Keratinocyte (primary cell): ENCODE data around the gene GRAP. TPM values are rescaled to one million over a fixed set of nuclear protein-coding genes. Genes with fewer than 3 reads are reported as not detected.
"Not testable (repeated sequence)": the region's sequence is repeated elsewhere in the genome, so short reads cannot be mapped to it uniquely, and the experiment has no call there.

Source experiments
- DNase-seq: peaks from one replicate; pipeline ENCODE4 v3.0.0-alpha.2; 2011; ENCODE audit warnings: low read depth, missing footprints, low spot score
- FAIRE-seq: peaks from 2 replicates; lab custom pipeline; 2011; peaks lifted over from hg19 to GRCh38; lab: Jason Lieb, UNC
- H2AFZ ChIP-seq: 2 replicates; pipeline ENCODE4 v1.6.0; 2012; ENCODE audit warnings: low read length, control low read depth, inconsistent platforms; ENCODE audit not compliant: control insufficient read depth
- H3K27ac ChIP-seq: 2 replicates; pipeline ENCODE4 v1.5.1; 2011; ENCODE audit warnings: low read length; ENCODE audit not compliant: control insufficient read depth, insufficient read depth
- H3K27me3 ChIP-seq: 3 replicates; pipeline ENCODE4 v1.6.0; 2011; ENCODE audit warnings: low read length; ENCODE audit not compliant: control insufficient read depth, insufficient read depth; ENCODE audit errors: extremely low read depth
- H3K36me3 ChIP-seq, 2 experiments: 2 replicates in 1 of 2; 3 replicates in 1 of 2; pipeline ENCODE4 v1.5.1; 2011; ENCODE audit warnings: low read length in 2 of 2, mild to moderate bottlenecking in 1 of 2; ENCODE audit not compliant: control insufficient read depth in 2 of 2, insufficient read depth in 2 of 2; ENCODE audit errors: extremely low read depth in 1 of 2
- H3K4me1 ChIP-seq: 3 replicates; pipeline ENCODE4 v1.5.1; 2011; ENCODE audit warnings: low read length; ENCODE audit not compliant: control insufficient read depth, insufficient read depth; ENCODE audit errors: extremely low read depth
- H3K4me2 ChIP-seq: 3 replicates; pipeline ENCODE4 v1.6.0; 2011; ENCODE audit warnings: low read depth, low read length; ENCODE audit not compliant: control insufficient read depth, insufficient read depth; ENCODE audit errors: extremely low read depth
- H3K4me3 ChIP-seq, 3 experiments: fragments of 200-600 bp in 1 of 3; sonication (generic) in 1 of 3; 2 replicates in 2 of 3; 3 replicates in 1 of 3; pipeline ENCODE4 v1.5.1; 2011 to 2016; ENCODE audit warnings: low read length in 3 of 3, mild to moderate bottlenecking in 3 of 3, control low read depth in 2 of 3, inconsistent platforms in 1 of 3, low read depth in 1 of 3, mixed read lengths in 1 of 3, mixed run types in 1 of 3, moderate library complexity in 1 of 3; ENCODE audit not compliant: control insufficient read depth in 2 of 3, insufficient read depth in 2 of 3; ENCODE audit errors: extremely low read depth in 1 of 3
- H3K79me2 ChIP-seq: 2 replicates; pipeline ENCODE4 v1.6.0; 2012; ENCODE audit warnings: low read length; ENCODE audit not compliant: control insufficient read depth, insufficient read depth
- H3K9ac ChIP-seq: 3 replicates; pipeline ENCODE4 v1.6.0; 2011; ENCODE audit warnings: low read length; ENCODE audit not compliant: control insufficient read depth, insufficient read depth; ENCODE audit errors: extremely low read depth
- H3K9me1 ChIP-seq: 3 replicates; pipeline ENCODE4 v1.6.0; 2011; ENCODE audit warnings: low read length; ENCODE audit not compliant: control insufficient read depth, insufficient read depth; ENCODE audit errors: extremely low read depth
- H3K9me3 ChIP-seq: 2 replicates; pipeline ENCODE4 v1.5.1; 2012; ENCODE audit warnings: low read depth, low read length; ENCODE audit not compliant: control insufficient read depth
- H4K20me1 ChIP-seq: 3 replicates; pipeline ENCODE4 v1.6.0; 2011; ENCODE audit warnings: low read length; ENCODE audit not compliant: control insufficient read depth, insufficient read depth; ENCODE audit errors: extremely low read depth
- dilution Hi-C: fragments of 300-500 bp; cut with MboI; formaldehyde crosslinking; loops from one replicate; pipeline ENCODE4 v1.7.0; 2020; ENCODE audit warnings: low sequenced_read_pairs; ENCODE audit not compliant: extremely low pct_ligation_motif_present
- polyA plus RNA-seq, 5 experiments: library from polyadenylated mRNA; depleted of rRNA in 3 of 5; stranded (reverse) in 3 of 5; stranded (forward) in 1 of 5; unstranded in 1 of 5; fragments of >200 nt; gene quantifications; 1 replicate in 1 of 5; 2 replicates in 3 of 5; 3 replicates in 1 of 5; pipeline versions ENCODE4 v1.2.1 to v1.2.3, GENCODE V29; 2011 to 2012; ENCODE audit warnings: missing spikeins in 2 of 5, low read depth in 1 of 5, low replicate concordance in 1 of 5

Gene GRAP
- polyA plus RNA-seq, 1 donor (not counting 4 experiments of a cell fraction or from before 2014, with no cell fraction given) = 0.03 TPM

- H3K27ac ChIP-seq, FAIRE-seq, H4K20me1 ChIP-seq, H3K36me3 ChIP-seq, H3K4me1 ChIP-seq, dilution Hi-C loops, H3K27me3 ChIP-seq, H3K9me3 ChIP-seq, H3K9me1 ChIP-seq, DNase-seq, H3K9ac ChIP-seq, H3K79me2 ChIP-seq, H3K4me2 ChIP-seq, H3K4me3 ChIP-seq, H2AFZ ChIP-seq: not testable (repeated sequence)
Measured at GRCh38 chr17:19088804-19089685, 42.3 kb upstream of the GRAP start.

GRCh38 chr17:19077386-19077785 is 30.6 kb upstream of the GRAP start:
- H3K27me3 ChIP-seq, H3K9me1 ChIP-seq, FAIRE-seq, H3K79me2 ChIP-seq, dilution Hi-C loops, H3K27ac ChIP-seq, H3K4me1 ChIP-seq, H3K36me3 ChIP-seq, H3K4me2 ChIP-seq, H3K9ac ChIP-seq, H3K4me3 ChIP-seq, H2AFZ ChIP-seq, H3K9me3 ChIP-seq, DNase-seq, H4K20me1 ChIP-seq: not testable (repeated sequence)

GRCh38 chr17:19076398-19077192 is 29.8 kb upstream of the GRAP start:
- H3K36me3 ChIP-seq, dilution Hi-C loops, H3K9me1 ChIP-seq, FAIRE-seq, H2AFZ ChIP-seq, H4K20me1 ChIP-seq, H3K4me1 ChIP-seq, H3K27ac ChIP-seq, H3K27me3 ChIP-seq, H3K4me3 ChIP-seq, H3K4me2 ChIP-seq, DNase-seq, H3K79me2 ChIP-seq, H3K9ac ChIP-seq, H3K9me3 ChIP-seq: not testable (repeated sequence)

GRCh38 chr17:19070318-19071168 is 23.8 kb upstream of the GRAP start:
- H3K4me3 ChIP-seq, H4K20me1 ChIP-seq, H3K9ac ChIP-seq, FAIRE-seq, H3K27ac ChIP-seq, H3K4me1 ChIP-seq, H3K4me2 ChIP-seq, dilution Hi-C loops, H3K27me3 ChIP-seq, H3K79me2 ChIP-seq, DNase-seq, H2AFZ ChIP-seq, H3K9me1 ChIP-seq, H3K9me3 ChIP-seq, H3K36me3 ChIP-seq: not testable (repeated sequence)
